HG03571 (cell line): ENCODE measurements around the gene DSG4.
"Not testable (repeated sequence)": the region's sequence is repeated elsewhere in the genome, so short reads cannot be mapped to it uniquely, and the experiment has no call there.

Experiments used
- ATAC-seq: cut with Tn5 transposase; IDR thresholded peaks from one replicate; pipeline ENCODE4 v1.9.1; 2021; ENCODE audit not compliant: unreplicated experiment

DSG4 gene, protein sequence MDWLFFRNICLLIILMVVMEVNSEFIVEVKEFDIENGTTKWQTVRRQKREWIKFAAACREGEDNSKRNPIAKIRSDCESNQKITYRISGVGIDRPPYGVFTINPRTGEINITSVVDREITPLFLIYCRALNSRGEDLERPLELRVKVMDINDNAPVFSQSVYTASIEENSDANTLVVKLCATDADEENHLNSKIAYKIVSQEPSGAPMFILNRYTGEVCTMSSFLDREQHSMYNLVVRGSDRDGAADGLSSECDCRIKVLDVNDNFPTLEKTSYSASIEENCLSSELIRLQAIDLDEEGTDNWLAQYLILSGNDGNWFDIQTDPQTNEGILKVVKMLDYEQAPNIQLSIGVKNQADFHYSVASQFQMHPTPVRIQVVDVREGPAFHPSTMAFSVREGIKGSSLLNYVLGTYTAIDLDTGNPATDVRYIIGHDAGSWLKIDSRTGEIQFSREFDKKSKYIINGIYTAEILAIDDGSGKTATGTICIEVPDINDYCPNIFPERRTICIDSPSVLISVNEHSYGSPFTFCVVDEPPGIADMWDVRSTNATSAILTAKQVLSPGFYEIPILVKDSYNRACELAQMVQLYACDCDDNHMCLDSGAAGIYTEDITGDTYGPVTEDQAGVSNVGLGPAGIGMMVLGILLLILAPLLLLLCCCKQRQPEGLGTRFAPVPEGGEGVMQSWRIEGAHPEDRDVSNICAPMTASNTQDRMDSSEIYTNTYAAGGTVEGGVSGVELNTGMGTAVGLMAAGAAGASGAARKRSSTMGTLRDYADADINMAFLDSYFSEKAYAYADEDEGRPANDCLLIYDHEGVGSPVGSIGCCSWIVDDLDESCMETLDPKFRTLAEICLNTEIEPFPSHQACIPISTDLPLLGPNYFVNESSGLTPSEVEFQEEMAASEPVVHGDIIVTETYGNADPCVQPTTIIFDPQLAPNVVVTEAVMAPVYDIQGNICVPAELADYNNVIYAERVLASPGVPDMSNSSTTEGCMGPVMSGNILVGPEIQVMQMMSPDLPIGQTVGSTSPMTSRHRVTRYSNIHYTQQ

DNA sequence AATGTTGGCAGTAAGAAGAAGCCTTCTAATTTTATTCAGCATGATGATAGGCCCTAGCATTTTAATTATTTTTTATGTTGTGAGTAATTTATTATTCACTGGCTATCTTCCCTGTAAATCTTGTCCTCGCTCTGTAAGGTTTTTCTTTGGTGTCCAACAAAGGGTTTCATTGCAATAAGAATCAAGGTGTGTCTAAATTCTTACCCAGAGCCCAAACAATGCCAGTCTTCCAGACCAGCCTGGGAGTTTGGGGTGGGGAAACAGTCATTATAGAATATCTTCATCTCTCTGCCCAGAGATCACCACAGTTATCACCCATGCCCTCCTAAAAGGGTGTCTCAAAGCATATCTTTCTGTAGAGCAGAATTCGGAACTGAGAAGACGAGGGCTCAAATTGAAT lies at the start of gene DSG4:
TSS of gene DSG4 (plus strand) at position 301 of the 400 bp plus-strand sequence. CDS start 135 bp downstream, outside the sequence.
- ATAC-seq = no peak

DNA sequence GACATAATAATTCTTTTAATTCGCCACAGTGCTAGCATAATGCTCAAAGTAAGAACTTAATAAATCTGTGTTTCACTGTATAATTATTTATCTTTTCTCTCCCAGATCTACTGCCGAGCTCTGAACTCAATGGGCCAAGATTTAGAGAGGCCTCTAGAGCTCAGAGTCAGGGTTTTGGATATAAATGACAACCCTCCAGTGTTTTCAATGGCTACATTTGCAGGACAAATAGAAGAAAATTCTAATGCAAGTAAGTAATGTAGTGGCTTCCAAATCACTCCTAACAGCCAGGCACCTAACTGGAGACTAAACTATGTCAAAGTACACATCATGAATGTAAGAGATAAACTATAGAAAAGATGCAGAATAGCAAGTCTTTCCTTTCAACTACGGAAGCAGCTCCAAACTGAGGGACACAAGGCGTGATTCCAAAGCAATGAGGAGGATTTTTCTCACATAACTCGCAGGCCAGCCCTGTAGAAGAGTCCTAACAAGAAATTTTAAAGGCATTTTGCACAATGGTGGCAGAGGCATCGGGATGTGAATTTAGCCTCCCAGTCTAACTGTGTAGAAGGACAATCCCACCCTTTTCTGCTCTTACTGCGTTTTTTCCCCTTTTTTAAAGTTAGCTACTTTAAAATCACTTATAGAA lies 46.7 kb upstream of the DSG4 start:
- ATAC-seq = no peak

- no peak for ATAC-seq
Measured at GRCh38 chr18:31343454-31343853, 33.1 kb upstream of the DSG4 start.

DNA sequence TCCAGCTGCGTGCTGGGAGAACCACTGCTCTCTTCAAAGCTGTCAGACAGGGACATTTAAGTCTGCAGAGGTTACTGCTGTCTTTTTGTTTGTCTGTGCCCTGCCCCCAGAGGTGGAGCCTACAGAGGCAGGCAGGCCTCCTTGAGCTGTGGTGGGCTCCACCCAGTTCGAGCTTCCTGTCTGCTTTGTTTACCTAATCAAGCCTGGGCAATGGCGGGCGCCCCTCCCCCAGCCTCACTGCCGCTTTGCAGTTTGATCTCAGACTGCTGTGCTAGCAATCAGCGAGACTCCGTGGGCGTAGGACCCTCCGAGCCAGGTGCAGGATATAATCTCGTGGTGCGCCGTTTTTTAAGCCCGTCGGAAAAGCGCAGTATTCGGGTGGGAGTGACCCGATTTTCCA lies 23.2 kb upstream of the DSG4 start:
- ATAC-seq = not testable (repeated sequence)

GRCh38 chr18:31354990-31355389 lies 21.6 kb upstream of the DSG4 start:
- no peak for ATAC-seq

GRCh38 chr18:31356025-31356424 lies 20.6 kb upstream of the DSG4 start:
- no peak for ATAC-seq

- no peak for ATAC-seq
Measured at GRCh38 chr18:31364190-31364589, 12.4 kb upstream of the DSG4 start.

GRCh38 chr18:31369478-31369877 lies 7.1 kb upstream of the DSG4 start:
- ATAC-seq = no peak

DNA sequence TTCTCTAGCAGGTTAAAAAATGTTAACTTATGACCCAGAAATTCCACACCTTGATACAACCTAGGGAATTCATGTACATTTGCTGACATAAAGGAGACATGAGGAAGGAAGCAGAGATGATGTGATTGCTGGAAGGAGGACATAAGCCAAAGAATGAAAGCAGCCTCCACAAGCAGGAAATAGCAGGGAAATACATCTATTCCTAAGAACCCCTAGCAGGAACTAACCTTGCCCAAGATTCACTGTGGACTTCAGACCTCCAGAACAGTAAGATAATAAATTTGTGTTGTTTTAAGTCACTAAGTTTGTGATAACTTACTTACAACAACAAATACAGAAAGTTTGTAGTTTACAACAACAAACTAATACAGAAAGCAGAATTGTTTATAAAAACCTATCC lies 4.6 kb upstream of the DSG4 start:
- ATAC-seq = no peak

GRCh38 chr18:31373641-31374040 lies 2.9 kb upstream of the DSG4 start:
- no peak for ATAC-seq

DNA sequence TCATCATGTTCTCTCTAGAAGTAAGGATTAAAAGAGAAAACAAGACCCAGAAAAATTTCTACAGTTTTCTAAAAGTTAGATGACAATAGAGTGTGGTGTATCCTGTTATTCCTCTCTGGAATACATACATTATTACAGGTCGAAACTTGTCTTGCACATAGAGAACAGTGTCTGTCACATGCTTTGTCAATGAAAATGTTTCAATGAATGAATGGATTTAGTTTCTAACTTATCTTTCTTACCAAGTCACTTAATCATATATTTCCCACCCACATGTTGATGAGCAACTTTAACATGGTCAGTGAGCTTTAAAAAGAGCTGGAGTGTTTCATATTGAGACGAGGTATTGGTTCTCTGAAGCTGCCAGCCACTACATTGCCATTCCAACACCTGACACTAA lies 4.3 kb downstream of the DSG4 start:
- ATAC-seq = no peak

DNA sequence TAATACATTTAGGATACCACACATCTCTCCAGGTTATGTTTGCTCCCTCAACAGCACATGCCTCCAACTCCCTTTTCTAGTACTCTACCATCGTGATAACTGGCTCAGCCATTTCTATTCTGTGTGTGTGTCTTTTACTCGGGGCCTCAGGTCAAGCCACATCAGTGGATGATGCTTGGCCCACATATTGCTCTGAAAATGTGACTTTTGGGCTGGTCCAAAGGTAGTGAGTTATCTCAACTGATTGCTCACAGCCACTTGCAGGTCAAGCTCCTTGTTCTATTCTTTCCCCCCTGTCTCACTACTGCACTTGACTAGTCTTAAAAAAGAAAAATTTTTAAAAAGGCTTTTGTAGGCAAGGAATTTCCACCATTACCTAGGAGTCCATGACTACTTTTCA lies 5.5 kb downstream of the DSG4 start:
- no peak for ATAC-seq

DNA sequence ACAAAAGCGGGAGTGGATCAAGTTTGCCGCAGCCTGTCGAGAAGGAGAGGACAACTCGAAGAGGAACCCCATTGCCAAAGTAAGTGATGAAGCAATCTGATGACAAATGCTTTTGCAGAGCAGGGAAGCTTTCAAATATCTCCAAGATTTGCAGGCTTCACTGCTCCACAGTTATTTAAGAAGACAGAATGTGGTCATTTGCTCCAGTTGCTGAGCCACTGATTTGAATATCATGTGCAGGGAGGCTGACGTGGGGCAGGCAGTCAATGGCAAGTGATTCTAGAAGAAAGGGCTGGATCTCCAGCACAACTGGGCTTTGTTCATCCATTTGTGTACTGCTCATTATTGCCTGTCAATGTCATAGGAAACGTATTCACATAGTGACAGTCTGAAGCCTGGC lies 10.2 kb downstream of the DSG4 start:
- no peak for ATAC-seq

DNA sequence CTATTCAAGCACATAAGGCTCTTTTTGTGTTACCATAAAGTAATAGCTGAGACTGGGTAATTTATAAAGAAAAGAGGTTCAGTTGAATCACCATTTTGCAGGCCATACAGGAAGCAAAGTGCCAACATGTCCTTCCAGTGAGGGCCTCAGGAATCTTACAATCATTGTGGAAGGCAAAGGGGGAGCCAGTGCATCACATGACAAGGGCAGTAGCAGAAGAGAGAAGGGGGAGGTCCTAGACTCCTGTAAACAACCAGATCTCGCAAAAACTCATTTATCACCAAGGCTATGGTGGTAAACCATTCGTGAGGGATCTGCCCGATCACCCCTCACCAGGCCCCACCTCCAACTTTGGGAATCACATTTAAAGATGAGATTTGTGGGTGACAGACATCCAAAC lies 16.7 kb downstream of the DSG4 start:
- ATAC-seq = no peak

- ATAC-seq = no peak
Measured at GRCh38 chr18:31396796-31397612, 20.4 kb downstream of the DSG4 start.

GRCh38 chr18:31398191-31398590 lies 21.6 kb downstream of the DSG4 start:
- ATAC-seq = no peak

DNA sequence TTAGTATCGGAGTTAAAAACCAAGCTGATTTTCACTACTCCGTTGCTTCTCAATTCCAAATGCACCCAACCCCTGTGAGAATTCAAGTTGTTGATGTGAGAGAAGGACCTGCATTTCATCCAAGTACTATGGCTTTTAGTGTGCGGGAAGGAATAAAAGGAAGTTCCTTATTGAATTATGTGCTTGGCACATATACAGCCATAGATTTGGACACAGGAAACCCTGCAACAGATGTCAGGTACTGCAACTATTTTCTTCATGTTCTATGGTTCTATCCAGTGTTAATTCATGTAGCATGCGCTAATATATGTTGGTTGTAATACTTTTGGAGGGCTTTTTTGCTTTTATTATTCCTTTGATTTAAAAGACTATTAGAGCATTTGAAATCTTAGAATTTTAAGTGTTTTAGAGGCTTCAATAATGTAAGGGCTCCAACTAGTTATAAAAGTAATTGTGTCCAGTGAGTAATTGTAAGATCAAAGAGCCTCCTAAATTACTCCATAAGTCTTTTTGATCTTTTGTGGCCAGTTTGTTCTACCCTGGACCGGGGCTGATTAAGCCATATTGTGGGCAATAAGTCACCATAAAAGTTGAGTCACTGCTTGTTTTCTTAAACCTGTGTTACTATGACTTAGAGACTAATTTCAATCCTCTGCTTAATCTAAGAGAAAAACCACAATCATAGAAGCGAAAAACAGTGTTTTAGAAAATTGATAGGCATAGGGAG lies 22.9 kb downstream of the DSG4 start:
- no peak for ATAC-seq

- no peak for ATAC-seq
Measured at GRCh38 chr18:31401156-31402025, 24.8 kb downstream of the DSG4 start.

DNA sequence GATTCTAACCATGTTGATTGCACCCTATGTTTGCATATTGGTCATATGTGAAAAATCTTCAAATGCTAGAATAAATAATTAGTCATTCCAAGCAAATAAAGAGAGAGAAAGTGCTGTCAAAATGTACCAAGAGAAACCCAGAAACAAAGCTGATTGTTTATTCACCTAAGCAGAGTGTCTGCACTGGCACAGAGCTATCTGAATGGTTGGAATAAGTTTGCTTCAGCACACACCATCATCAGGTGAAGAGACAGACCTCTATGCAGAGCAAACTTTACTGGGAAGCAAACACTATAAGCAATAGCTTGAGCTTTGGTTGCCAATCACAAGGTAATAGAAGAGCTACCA lies 25.4 kb downstream of the DSG4 start:
- ATAC-seq = no peak
